Lower lobe of right lung (tissue), 2 donors: ENCODE measurements around the gene CCDC85C. TPM values are rescaled to one million over a fixed set of nuclear protein-coding genes. Genes with fewer than 3 reads are reported as not detected.

Experiments
- ATAC-seq, 2 donors: fragments of 200-7000 bp; cut with Tn5 transposase; one replicate each; pipeline ENCODE4 v1.9.1; 2020 to 2022; ENCODE audit warnings: mild to moderate bottlenecking in 2 of 2, moderate library complexity in 2 of 2
- DNase-seq: peaks from one replicate; pipeline ENCODE4 v3.0.0-alpha.2; 2020
- H3K27ac ChIP-seq: fragments of 200-600 bp; one replicate; pipeline ENCODE4 v1.8.0; 2022
- H3K27me3 ChIP-seq: fragments of 200-600 bp; one replicate; pipeline ENCODE4 v1.8.0; 2022; ENCODE audit warnings: low read depth
- H3K36me3 ChIP-seq: fragments of 200-600 bp; one replicate; pipeline ENCODE4 v1.8.0; 2022; ENCODE audit warnings: mild to moderate bottlenecking
- H3K4me1 ChIP-seq: fragments of 200-600 bp; one replicate; pipeline ENCODE4 v1.8.0; 2022
- H3K4me3 ChIP-seq: fragments of 200-600 bp; one replicate; pipeline ENCODE4 v1.8.0; 2022; ENCODE audit warnings: mild to moderate bottlenecking
- H3K9me3 ChIP-seq: fragments of 200-600 bp; one replicate; pipeline ENCODE4 v1.8.0; 2022
- intact Hi-C: fragments of 100-400 bp; cut with DNase I; formaldehyde crosslinking; loops from one replicate; pipeline ENCODE4 v1.11.0; 2022
- total RNA-seq: library from RNA; stranded (reverse); fragmentation: NEBNext Ultra II Directional; extraction: Animal tissue kit (Norgen Biotek cat#: 25700); gene quantifications from one replicate; pipeline ENCODE4 v1.2.1, GENCODE V29; 2021
- TF ChIP-seq, protein P1 (sequence below): fragments of 200-600 bp; IDR thresholded peaks from one replicate; pipeline ENCODE4 v1.8.0; 2022; ENCODE audit warnings: antibody characterized with exemption, mild to moderate bottlenecking
- donor health status: DM: no; HTN: yes; CAD: no; lungs with severe emphysema.

The CCDC85C gene
- total RNA-seq, 1 donor from 2014 or later: 15.3 TPM

DNA sequence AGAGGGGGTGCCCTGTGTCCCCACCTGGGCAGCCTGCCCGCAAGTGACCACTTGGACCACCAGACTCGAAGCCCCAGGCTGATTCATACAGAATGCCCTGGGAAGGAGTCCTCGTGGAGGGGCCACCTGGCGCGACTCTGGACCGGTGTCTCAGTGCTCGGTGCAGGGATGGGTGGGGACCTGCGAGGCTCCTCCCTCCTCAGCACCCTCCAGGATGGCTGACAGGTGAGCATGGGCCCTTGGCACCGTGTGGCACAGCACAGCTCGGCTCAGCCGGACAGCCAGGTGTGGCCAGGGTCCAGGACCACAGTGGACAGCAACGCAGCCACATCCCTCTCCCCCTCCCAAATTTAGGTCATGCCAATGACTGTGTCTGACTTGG is 78.3 kb downstream of the CCDC85C start:
- H3K9me3 ChIP-seq: no peaks in the 10 kb centered on the region
- TF ChIP-seq, protein P1, sequence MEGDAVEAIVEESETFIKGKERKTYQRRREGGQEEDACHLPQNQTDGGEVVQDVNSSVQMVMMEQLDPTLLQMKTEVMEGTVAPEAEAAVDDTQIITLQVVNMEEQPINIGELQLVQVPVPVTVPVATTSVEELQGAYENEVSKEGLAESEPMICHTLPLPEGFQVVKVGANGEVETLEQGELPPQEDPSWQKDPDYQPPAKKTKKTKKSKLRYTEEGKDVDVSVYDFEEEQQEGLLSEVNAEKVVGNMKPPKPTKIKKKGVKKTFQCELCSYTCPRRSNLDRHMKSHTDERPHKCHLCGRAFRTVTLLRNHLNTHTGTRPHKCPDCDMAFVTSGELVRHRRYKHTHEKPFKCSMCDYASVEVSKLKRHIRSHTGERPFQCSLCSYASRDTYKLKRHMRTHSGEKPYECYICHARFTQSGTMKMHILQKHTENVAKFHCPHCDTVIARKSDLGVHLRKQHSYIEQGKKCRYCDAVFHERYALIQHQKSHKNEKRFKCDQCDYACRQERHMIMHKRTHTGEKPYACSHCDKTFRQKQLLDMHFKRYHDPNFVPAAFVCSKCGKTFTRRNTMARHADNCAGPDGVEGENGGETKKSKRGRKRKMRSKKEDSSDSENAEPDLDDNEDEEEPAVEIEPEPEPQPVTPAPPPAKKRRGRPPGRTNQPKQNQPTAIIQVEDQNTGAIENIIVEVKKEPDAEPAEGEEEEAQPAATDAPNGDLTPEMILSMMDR: no peak
- no peaks in the 10 kb centered on the region for H3K27me3 ChIP-seq
- intact Hi-C loops: loop anchor here (10.0 kb wide), 1 partner anchor 99 kb away; no protein-coding TSS in a partner anchor
- no peak for ATAC-seq
- H3K4me3 ChIP-seq: no peak overlapping the region
- H3K4me1 ChIP-seq: peaks cover 34% of the 10 kb centered on the region
- H3K27ac ChIP-seq: no peak overlapping the region
- H3K36me3 ChIP-seq: no peaks in the 10 kb centered on the region
- DNase-seq: no peak

GRCh38 chr14:99524804-99525698 is 79.0 kb downstream of the CCDC85C start:
- Histone ChIP-seq H3K36me3 (no peaks in the 10 kb centered on the region), H3K9me3 (no peaks in the 10 kb centered on the region), H3K27ac (no peak overlapping the region), H3K4me3 (no peak overlapping the region), H3K27me3 (no peaks in the 10 kb centered on the region), H3K4me1 (peaks cover 34% of the 10 kb centered on the region)
- TF ChIP-seq, protein P1: peak; percentile 35
- ATAC-seq (peak; percentile 56 to 72), DNase-seq (no peak)
- intact Hi-C loops: loop anchor here (10.0 kb wide), 1 partner anchor 100 kb away; no protein-coding TSS in a partner anchor

DNA sequence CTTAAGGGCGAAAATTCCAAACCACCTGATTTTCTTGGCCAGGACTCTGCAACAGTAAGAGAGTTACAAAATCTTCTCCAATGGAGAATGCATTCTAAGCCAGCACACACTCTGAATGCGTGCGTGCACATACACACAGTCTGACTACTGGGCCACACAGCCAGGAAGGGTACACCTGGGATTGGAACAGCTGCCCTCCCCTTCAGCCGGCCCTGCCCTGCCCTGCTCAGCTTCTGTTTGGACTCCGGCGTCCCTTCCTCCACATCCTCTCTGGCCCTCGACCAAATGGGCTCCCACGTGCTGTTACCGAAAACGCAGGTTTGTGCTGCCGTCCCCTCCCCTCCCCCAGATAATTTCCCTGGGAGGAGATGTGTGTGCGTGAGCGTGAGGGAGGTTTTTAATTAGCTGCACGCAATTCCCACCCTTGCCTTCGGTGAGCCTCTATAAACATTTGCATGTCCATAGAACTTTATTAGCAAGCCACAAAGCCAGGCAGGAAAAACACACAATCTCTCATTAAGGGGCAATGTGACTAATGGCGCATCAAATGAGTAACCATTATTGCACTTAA is 79.8 kb downstream of the CCDC85C start:
- intact Hi-C loops: loop anchor here (10.0 kb wide), 1 partner anchor 101 kb away; no protein-coding TSS in a partner anchor
- peak; percentile 46 for DNase-seq
- H3K4me1 ChIP-seq: peaks cover 34% of the 10 kb centered on the region
- no peaks in the 10 kb centered on the region for H3K27me3 ChIP-seq
- peak in 1 of 2 donors; percentile 11 for ATAC-seq
- H3K27ac ChIP-seq: no peak overlapping the region
- no peak overlapping the region for H3K4me3 ChIP-seq
- H3K36me3 ChIP-seq: no peaks in the 10 kb centered on the region
- no peaks in the 10 kb centered on the region for H3K9me3 ChIP-seq
- TF ChIP-seq, protein P1: no peak

GRCh38 chr14:99523704-99524055 is 80.3 kb downstream of the CCDC85C start:
- TF ChIP-seq, protein P1: no peak
- intact Hi-C loops: loop anchor here (10.0 kb wide), 1 partner anchor 101 kb away; no protein-coding TSS in a partner anchor
- Histone ChIP-seq H3K27ac (no peak overlapping the region), H3K27me3 (no peaks in the 10 kb centered on the region), H3K36me3 (no peaks in the 10 kb centered on the region), H3K9me3 (no peaks in the 10 kb centered on the region), H3K4me1 (peaks cover 35% of the 10 kb centered on the region), H3K4me3 (no peak overlapping the region)
- ATAC-seq (no peak), DNase-seq (peak; percentile 33)

DNA sequence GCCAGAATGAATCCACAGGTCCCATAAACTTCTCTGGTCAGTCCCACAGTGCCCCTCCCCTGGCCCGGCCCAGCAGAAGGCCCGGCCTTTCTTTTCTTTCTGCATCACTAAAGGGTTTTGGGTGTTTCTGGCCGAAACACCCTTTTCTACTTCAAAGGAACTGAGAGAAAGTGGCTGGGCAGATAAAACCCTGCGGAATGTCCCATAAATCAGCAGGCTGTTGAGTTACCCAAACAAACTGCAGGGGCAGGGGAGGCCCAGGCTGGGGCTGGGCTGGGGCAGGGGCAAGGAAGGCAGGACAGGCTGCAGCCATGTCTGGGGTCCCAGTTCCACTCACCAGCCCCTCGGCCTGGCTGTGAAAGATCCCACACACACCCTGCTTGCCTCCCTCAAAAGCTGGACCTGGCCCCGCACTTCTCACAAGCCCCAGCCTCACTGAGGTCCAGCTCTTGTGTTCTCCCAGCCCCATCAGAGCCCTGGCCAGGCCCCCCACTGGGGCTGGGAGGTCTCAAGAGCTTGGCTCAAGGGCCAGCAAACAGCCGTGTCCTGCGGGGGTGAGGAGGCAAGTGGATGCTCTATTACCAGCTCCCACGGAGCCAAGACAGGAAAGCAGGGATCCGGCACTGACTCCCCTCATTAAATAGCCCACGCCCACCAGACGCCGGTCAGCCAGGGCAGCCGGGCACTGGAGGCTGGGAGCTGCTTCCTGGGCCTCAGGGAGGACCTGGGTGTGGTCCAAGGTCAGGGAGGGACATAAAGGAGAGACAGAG is 80.9 kb downstream of the CCDC85C start:
- TF ChIP-seq, protein P1: no peak
- H3K27me3 ChIP-seq: no peaks in the 10 kb centered on the region
- intact Hi-C loops: loop anchor here (10.0 kb wide), 1 partner anchor 102 kb away; no protein-coding TSS in a partner anchor
- no peak overlapping the region for H3K4me3 ChIP-seq
- no peaks in the 10 kb centered on the region for H3K36me3 ChIP-seq
- H3K9me3 ChIP-seq: no peaks in the 10 kb centered on the region
- peaks cover 41% of the 10 kb centered on the region for H3K4me1 ChIP-seq
- no peak overlapping the region for H3K27ac ChIP-seq
- DNase-seq: peak; percentile 38
- ATAC-seq: no peak
